NT2/D1 (cell line): ENCODE results near the gene TMEM182.

Experiments
- DNase-seq: peaks from one replicate; pipeline ENCODE4 v3.0.0-alpha.2; 2011; ENCODE audit warnings: low read depth, low spot score
- H3K27me3 ChIP-seq: 2 replicates; pipeline ENCODE4 v1.6.0; 2011; ENCODE audit warnings: mild to moderate bottlenecking; ENCODE audit not compliant: insufficient read length, insufficient read depth
- H3K36me3 ChIP-seq: 2 replicates; pipeline ENCODE4 v1.6.1; 2011; ENCODE audit warnings: mild to moderate bottlenecking, low read length, mixed read lengths; ENCODE audit not compliant: insufficient read depth, insufficient read length
- H3K4me1 ChIP-seq: 2 replicates; pipeline ENCODE4 v1.5.1; 2011; ENCODE audit not compliant: insufficient read depth, insufficient read length
- H3K4me3 ChIP-seq: 2 replicates; pipeline ENCODE4 v1.5.1; 2011; ENCODE audit warnings: low read depth; ENCODE audit not compliant: insufficient read length
- H3K9ac ChIP-seq: 2 replicates; pipeline ENCODE4 v1.6.0; 2011; ENCODE audit warnings: low read depth; ENCODE audit not compliant: insufficient read length
- H3K9me3 ChIP-seq: 2 replicates; pipeline ENCODE4 v1.5.1; 2011; ENCODE audit warnings: mild to moderate bottlenecking, low read length; ENCODE audit not compliant: insufficient read depth
- SUZ12 ChIP-seq: IDR thresholded peaks from 2 replicates; pipeline ENCODE4 v1.6.1; 2011; ENCODE audit not compliant: insufficient read length, insufficient read depth; ENCODE audit errors: extremely low read depth
- YY1 ChIP-seq: IDR thresholded peaks from 2 replicates; pipeline ENCODE4 v1.6.1; 2011; ENCODE audit not compliant: insufficient read length, insufficient read depth
- ZNF274 ChIP-seq: IDR thresholded peaks from 2 replicates; pipeline ENCODE4 v1.6.1; 2011; ENCODE audit warnings: mild to moderate bottlenecking, low read depth, low read length

The TMEM182 gene

GRCh38 chr2:102803041-102803896 is 41.4 kb downstream of the TMEM182 start:
- peaks cover 26% of the 10 kb centered on the region for H3K9me3 ChIP-seq
- no peak for DNase-seq

GRCh38 chr2:102803897-102804217 is 42.0 kb downstream of the TMEM182 start:
- H3K9ac ChIP-seq, result no peak overlapping the region
- peaks cover 2% of the 10 kb centered on the region for H3K36me3 ChIP-seq
- TF ChIP-seq SUZ12 (no peak), YY1 (no peak), ZNF274 (no peak)
- H3K4me3 ChIP-seq, result no peak overlapping the region
- no peak for DNase-seq
- H3K4me1 ChIP-seq, result no peaks in the 10 kb centered on the region
- H3K27me3 ChIP-seq, result no peaks in the 10 kb centered on the region
- H3K9me3 ChIP-seq, result peaks cover 26% of the 10 kb centered on the region

More at GRCh38 chr2:102803041-102803896, 41.4 kb downstream of the TMEM182 start:
- Histone ChIP-seq H3K27me3 (no peaks in the 10 kb centered on the region), H3K4me3 (no peak overlapping the region), H3K9ac (no peak overlapping the region), H3K36me3 (peaks cover 3% of the 10 kb centered on the region), H3K4me1 (no peaks in the 10 kb centered on the region)
- TF ChIP-seq YY1 (no peak), SUZ12 (no peak), ZNF274 (no peak)

- no peak for TF ChIP-seq YY1
- no peak for TF ChIP-seq ZNF274
- no peak for TF ChIP-seq SUZ12
- no peaks in the 10 kb centered on the region for H3K4me1 ChIP-seq
- H3K4me3 ChIP-seq, result no peak overlapping the region
- H3K27me3 ChIP-seq, result no peaks in the 10 kb centered on the region
- peak; percentile 59 for DNase-seq
- H3K9ac ChIP-seq, result no peak overlapping the region
- H3K9me3 ChIP-seq, result peaks cover 11% of the 10 kb centered on the region
- H3K36me3 ChIP-seq, result no peaks in the 10 kb centered on the region
Observed at GRCh38 chr2:102806250-102806837, 44.5 kb downstream of the TMEM182 start.

DNA sequence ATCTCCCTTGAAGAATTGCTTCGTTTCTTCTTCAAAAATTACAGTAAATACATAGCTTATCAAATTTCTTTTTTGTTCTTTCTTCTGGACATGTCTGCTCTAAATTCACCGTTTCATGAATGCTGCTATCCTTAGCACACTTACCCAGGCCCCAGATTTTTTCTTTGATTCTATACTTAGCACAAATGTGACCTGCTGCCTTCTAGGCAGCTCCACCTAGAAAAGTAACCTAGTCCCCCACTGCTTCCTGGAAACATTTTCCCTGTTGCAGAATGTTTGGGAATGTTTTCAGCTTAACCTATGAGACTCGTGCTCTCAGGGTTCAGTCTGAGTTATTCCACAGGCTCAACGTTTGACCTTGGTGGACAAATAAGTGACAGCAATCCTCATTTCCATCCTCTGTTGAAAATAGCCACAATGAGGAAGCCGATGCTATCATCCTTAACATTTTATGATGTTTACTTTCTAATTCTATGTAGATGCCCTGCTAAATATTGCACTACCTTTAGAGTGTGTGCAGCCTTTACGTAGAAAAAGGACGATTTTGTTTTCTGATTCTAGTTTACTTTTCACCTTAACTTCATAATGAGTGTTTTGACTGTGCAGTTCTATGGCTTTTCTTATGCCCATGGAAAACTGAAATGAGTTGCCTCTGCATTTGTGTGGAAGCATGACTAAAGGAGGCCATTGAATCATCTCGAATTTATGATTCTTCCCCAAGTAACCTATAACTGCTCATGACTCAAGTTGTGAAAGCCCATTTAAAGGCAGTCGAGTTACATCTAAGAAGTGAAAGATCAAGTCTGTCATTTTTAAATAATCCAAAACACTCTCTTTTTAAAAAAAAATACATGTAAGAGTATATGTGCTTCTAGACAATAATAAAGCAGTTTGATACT is 47.7 kb downstream of the TMEM182 start:
- DNase-seq, result no peak
- no peaks in the 10 kb centered on the region for H3K27me3 ChIP-seq
- no peaks in the 10 kb centered on the region for H3K36me3 ChIP-seq
- H3K9me3 ChIP-seq, result no peaks in the 10 kb centered on the region
- H3K4me3 ChIP-seq, result no peak overlapping the region
- H3K4me1 ChIP-seq, result no peaks in the 10 kb centered on the region
- H3K9ac ChIP-seq, result no peak overlapping the region
- no peak for TF ChIP-seq ZNF274
- TF ChIP-seq SUZ12, result no peak
- no peak for TF ChIP-seq YY1

DNA sequence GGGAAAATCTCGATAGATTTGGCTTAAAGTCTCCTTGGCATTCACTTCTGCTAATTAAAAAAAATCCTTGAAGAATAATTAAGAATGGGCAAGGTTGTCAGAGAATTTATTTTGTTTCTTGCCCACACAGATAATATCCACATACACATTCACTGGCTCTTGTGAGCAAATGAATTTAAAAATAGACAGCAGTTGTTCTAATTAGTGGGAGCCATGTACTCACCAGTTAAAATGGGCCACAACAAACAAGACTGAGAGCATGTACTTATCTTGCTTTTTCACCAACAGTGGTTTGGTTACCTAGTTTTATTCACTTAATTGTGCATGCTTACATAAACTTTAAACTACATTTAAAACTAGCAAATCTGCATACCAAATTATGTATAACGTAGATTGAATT is 53.5 kb downstream of the TMEM182 start:
- no peaks in the 10 kb centered on the region for H3K27me3 ChIP-seq

GRCh38 chr2:102826904-102827303 is 65.1 kb downstream of the TMEM182 start:
- Histone ChIP-seq H3K9me3 (no peaks in the 10 kb centered on the region), H3K4me3 (no peak overlapping the region), H3K9ac (no peak overlapping the region), H3K4me1 (no peaks in the 10 kb centered on the region), H3K27me3 (no peaks in the 10 kb centered on the region), H3K36me3 (no peaks in the 10 kb centered on the region)
- DNase-seq, result no peak
- TF ChIP-seq ZNF274 (no peak), YY1 (no peak), SUZ12 (no peak)

More for the DNA sequence above, 53.5 kb downstream of the TMEM182 start:
- no peak for DNase-seq
- TF ChIP-seq SUZ12 (no peak), YY1 (no peak), ZNF274 (no peak)
- H3K36me3 ChIP-seq, result no peaks in the 10 kb centered on the region
- no peaks in the 10 kb centered on the region for H3K9me3 ChIP-seq
- H3K9ac ChIP-seq, result no peak overlapping the region
- H3K4me3 ChIP-seq, result no peak overlapping the region
- no peaks in the 10 kb centered on the region for H3K4me1 ChIP-seq
